ENCODE results near the gene DKK3. TPM values are rescaled to one million over a fixed set of nuclear protein-coding genes. Genes with fewer than 3 reads are reported as not detected.

DKK3 gene
- total RNA-seq, 1 donor from 2014 or later: 23.9 TPM

DNA sequence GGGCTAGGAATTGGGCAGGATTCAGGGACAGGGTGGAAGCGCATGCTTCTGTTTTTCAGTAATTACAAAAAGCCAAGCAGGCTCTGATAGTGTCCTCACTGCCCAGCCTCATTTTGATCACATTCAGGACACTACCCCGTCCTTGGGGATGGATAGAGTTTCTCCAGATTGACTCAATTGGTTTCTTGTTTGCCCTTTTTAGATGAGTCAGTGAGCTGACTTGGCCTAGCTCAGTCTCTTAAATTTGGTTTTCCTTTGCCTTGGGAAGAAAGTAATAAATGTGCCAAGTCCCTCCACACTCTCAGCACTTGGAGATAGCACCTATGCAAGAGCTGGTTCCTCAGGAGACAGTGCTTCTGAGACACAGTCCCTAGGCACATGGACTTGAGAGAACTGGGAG lies 25.5 kb downstream of the DKK3 start:
- H3K27ac ChIP-seq: no peak overlapping the region
- H3K36me3 ChIP-seq: no peaks in the 10 kb centered on the region
- DNase-seq (ENCODE audit: low spot score): no peak
- no peaks in the 10 kb centered on the region for H3K9me3 ChIP-seq (ENCODE audit: low read depth)
- no peak overlapping the region for H3K4me2 ChIP-seq
- no peak overlapping the region for H2AFZ ChIP-seq (replicated peaks)
- H3K9ac ChIP-seq: no peak overlapping the region
- no peaks in the 10 kb centered on the region for H3K79me2 ChIP-seq (ENCODE audit: low read depth)
- Mint-ChIP-seq H3K27ac (peak overlapping the region; percentile 68), H3K9me3 (peaks cover 4% of the 10 kb centered on the region), H3K4me1 (peaks cover 32% of the 10 kb centered on the region), H3K4me3 (no peak overlapping the region), H3K27me3 (ENCODE audit: insufficient read depth, low read depth) (peaks cover 3% of the 10 kb centered on the region), H3K36me3 (peaks cover 20% of the 10 kb centered on the region)
- no peaks in the 10 kb centered on the region for H3K27me3 ChIP-seq
- no peaks in the 10 kb centered on the region for H3F3A ChIP-seq (ENCODE audit: low read depth)
- H3K4me1 ChIP-seq: peaks cover 7% of the 10 kb centered on the region
- H3K4me3 ChIP-seq: no peak overlapping the region
- H4K20me1 ChIP-seq (ENCODE audit: low read depth): no peaks in the 10 kb centered on the region
- TF ChIP-seq, protein P1, sequence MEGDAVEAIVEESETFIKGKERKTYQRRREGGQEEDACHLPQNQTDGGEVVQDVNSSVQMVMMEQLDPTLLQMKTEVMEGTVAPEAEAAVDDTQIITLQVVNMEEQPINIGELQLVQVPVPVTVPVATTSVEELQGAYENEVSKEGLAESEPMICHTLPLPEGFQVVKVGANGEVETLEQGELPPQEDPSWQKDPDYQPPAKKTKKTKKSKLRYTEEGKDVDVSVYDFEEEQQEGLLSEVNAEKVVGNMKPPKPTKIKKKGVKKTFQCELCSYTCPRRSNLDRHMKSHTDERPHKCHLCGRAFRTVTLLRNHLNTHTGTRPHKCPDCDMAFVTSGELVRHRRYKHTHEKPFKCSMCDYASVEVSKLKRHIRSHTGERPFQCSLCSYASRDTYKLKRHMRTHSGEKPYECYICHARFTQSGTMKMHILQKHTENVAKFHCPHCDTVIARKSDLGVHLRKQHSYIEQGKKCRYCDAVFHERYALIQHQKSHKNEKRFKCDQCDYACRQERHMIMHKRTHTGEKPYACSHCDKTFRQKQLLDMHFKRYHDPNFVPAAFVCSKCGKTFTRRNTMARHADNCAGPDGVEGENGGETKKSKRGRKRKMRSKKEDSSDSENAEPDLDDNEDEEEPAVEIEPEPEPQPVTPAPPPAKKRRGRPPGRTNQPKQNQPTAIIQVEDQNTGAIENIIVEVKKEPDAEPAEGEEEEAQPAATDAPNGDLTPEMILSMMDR (IDR thresholded peaks at IDR 0.05): no peak
- TF ChIP-seq EZH2phosphoT487 (IDR thresholded peaks at IDR 0.05) (no peak), EZH2 (IDR thresholded peaks at IDR 0.05) (no peak)

DNA sequence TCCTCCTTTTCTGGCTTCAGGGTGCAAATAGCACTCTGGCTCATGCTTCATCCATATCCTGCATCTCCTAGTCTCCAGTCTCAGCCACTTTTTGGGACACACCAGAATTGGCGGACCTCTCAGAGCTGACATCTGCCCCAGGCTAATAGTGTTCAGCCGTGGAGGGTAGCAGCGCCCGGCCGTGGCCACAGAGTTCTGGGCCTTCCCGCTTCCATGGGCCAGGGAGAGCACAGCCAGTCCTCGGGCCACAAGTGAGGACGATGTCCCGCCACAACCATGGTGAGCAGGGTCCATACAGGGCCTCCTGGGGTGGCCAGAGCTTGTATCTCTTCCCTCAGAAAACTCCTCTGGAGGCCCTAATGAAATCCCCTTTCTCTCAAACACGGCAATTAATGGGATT lies 26.0 kb downstream of the DKK3 start:
- H3K27ac ChIP-seq: no peak overlapping the region
- H3K27ac Mint-ChIP-seq: no peak overlapping the region
- DNase-seq (ENCODE audit: low spot score): no peak

DNA sequence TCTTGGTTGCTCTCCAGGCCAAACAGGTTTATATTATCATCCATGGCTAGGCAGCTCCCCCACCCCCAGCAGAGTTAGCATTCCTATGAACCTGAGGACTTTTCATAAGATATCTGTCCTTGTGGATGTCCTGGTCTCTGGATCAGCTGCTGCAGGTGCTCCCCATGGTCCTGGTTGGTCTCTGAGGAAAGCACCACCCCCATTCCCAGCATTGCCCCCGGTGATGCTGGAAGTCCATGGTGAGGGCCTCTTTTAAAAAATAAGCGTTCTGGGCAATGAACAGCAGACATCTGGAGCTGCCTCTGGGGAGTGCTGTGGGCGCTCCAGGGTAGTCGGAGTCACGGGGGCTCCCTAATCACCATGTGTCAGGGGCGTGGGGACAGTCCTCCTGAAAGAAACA lies 26.6 kb downstream of the DKK3 start:
- Mint-ChIP-seq H3K9me3 (peaks cover 4% of the 10 kb centered on the region), H3K36me3 (peaks cover 17% of the 10 kb centered on the region), H3K27ac (peak overlapping the region; percentile 37), H3K4me1 (peaks cover 42% of the 10 kb centered on the region), H3K4me3 (no peak overlapping the region), H3K27me3 (ENCODE audit: insufficient read depth, low read depth) (peaks cover 3% of the 10 kb centered on the region)
- H3K9me3 ChIP-seq (ENCODE audit: low read depth): no peaks in the 10 kb centered on the region
- H2AFZ ChIP-seq (replicated peaks): no peak overlapping the region
- no peak overlapping the region for H3K27ac ChIP-seq
- H3K27me3 ChIP-seq: no peaks in the 10 kb centered on the region
- no peak for TF ChIP-seq EZH2phosphoT487 (IDR thresholded peaks at IDR 0.05)
- TF ChIP-seq, protein P1 (IDR thresholded peaks at IDR 0.05): no peak
- TF ChIP-seq EZH2 (IDR thresholded peaks at IDR 0.05): no peak
- no peak for DNase-seq (ENCODE audit: low spot score)
- H3K4me2 ChIP-seq: no peak overlapping the region
- H3K36me3 ChIP-seq: no peaks in the 10 kb centered on the region
- H3F3A ChIP-seq (ENCODE audit: low read depth): no peaks in the 10 kb centered on the region
- no peak overlapping the region for H3K4me3 ChIP-seq
- peaks cover 10% of the 10 kb centered on the region for H3K4me1 ChIP-seq
- H4K20me1 ChIP-seq (ENCODE audit: low read depth): no peaks in the 10 kb centered on the region
- H3K79me2 ChIP-seq (ENCODE audit: low read depth): no peaks in the 10 kb centered on the region
- H3K9ac ChIP-seq: no peak overlapping the region

More for the DNA sequence above, 26.0 kb downstream of the DKK3 start:
- Histone ChIP-seq H3K27me3 (no peaks in the 10 kb centered on the region), H3K9ac (no peak overlapping the region), H4K20me1 (ENCODE audit: low read depth) (no peaks in the 10 kb centered on the region), H3K4me1 (peaks cover 7% of the 10 kb centered on the region), H3K79me2 (ENCODE audit: low read depth) (no peaks in the 10 kb centered on the region), H3F3A (ENCODE audit: low read depth) (no peaks in the 10 kb centered on the region), H3K36me3 (no peaks in the 10 kb centered on the region), H3K4me2 (no peak overlapping the region), H2AFZ (replicated peaks) (no peak overlapping the region), H3K4me3 (no peak overlapping the region), H3K9me3 (ENCODE audit: low read depth) (no peaks in the 10 kb centered on the region)
- TF ChIP-seq EZH2phosphoT487 (IDR thresholded peaks at IDR 0.05) (no peak), EZH2 (IDR thresholded peaks at IDR 0.05) (no peak)
- TF ChIP-seq, protein P1 (IDR thresholded peaks at IDR 0.05): no peak
- peaks cover 3% of the 10 kb centered on the region for H3K27me3 Mint-ChIP-seq (ENCODE audit: insufficient read depth, low read depth)
- peaks cover 36% of the 10 kb centered on the region for H3K4me1 Mint-ChIP-seq
- peaks cover 19% of the 10 kb centered on the region for H3K36me3 Mint-ChIP-seq
- no peak overlapping the region for H3K4me3 Mint-ChIP-seq
- peaks cover 4% of the 10 kb centered on the region for H3K9me3 Mint-ChIP-seq

All from neural progenitor cell (in vitro differentiated cells).